H9 (cell line): ENCODE data around the gene ATAT1. TPM values are rescaled to one million over a fixed set of nuclear protein-coding genes. Genes with fewer than 3 reads are reported as not detected.

Source experiments
- DNase-seq: peaks from one replicate; pipeline ENCODE4 v3.0.0-alpha.2; 2017
- H2AFZ ChIP-seq: one replicate; pipeline ENCODE4 v1.6.1; 2013; ENCODE audit warnings: mild to moderate bottlenecking, low read length, control low read depth, moderate library complexity
- H2AK5ac ChIP-seq: 2 replicates; pipeline ENCODE4 v1.6.1; 2013; ENCODE audit warnings: low read length, control low read depth, mixed read lengths; ENCODE audit not compliant: insufficient read length
- H2BK120ac ChIP-seq: one replicate; pipeline ENCODE4 v1.6.1; 2013; ENCODE audit warnings: low read depth, mild to moderate bottlenecking, low read length, control low read depth, inconsistent platforms; ENCODE audit not compliant: poor library complexity, severe bottlenecking
- H2BK12ac ChIP-seq: 2 replicates; pipeline ENCODE4 v1.6.1; 2013; ENCODE audit warnings: low read length, control low read depth, mixed read lengths, low read depth; ENCODE audit not compliant: insufficient read length
- H2BK15ac ChIP-seq: 2 replicates; pipeline ENCODE4 v1.6.1; 2013; ENCODE audit warnings: low read depth, low read length, control low read depth
- H2BK20ac ChIP-seq: one replicate; pipeline ENCODE4 v1.6.1; 2013; ENCODE audit warnings: low read depth, mild to moderate bottlenecking, low read length, control low read depth, inconsistent platforms; ENCODE audit not compliant: poor library complexity, severe bottlenecking
- H2BK5ac ChIP-seq: 2 replicates; pipeline ENCODE4 v1.6.1; 2013; ENCODE audit warnings: low read length, control low read depth, mixed read lengths; ENCODE audit not compliant: insufficient read length
- H3K14ac ChIP-seq: 2 replicates; pipeline ENCODE4 v1.6.1; 2013; ENCODE audit warnings: low read length, control low read depth; ENCODE audit not compliant: insufficient read depth
- H3K18ac ChIP-seq: 2 replicates; pipeline ENCODE4 v1.6.1; 2013; ENCODE audit warnings: low read depth, mild to moderate bottlenecking, mixed read lengths, low read length, control low read depth; ENCODE audit not compliant: insufficient read length
- H3K23ac ChIP-seq: 2 replicates; pipeline ENCODE4 v1.6.1; 2013; ENCODE audit warnings: low read length, control low read depth, mixed read lengths, low read depth; ENCODE audit not compliant: insufficient read length
- H3K23me2 ChIP-seq: 2 replicates; pipeline ENCODE4 v1.6.1; 2013; ENCODE audit warnings: low read depth, mild to moderate bottlenecking, mixed read lengths, low read length, control low read depth; ENCODE audit not compliant: insufficient read length, poor library complexity, severe bottlenecking
- H3K27ac ChIP-seq: 2 replicates; pipeline ENCODE4 v1.5.1; 2013; ENCODE audit warnings: low read length, control low read depth, mixed read lengths, low read depth; ENCODE audit not compliant: insufficient read length
- H3K27me3 ChIP-seq: 2 replicates; pipeline ENCODE4 v1.6.1; 2013; ENCODE audit warnings: low read length, control low read depth, inconsistent platforms; ENCODE audit not compliant: insufficient read depth
- H3K4ac ChIP-seq: 2 replicates; pipeline ENCODE4 v1.6.1; 2013; ENCODE audit warnings: low read depth, mild to moderate bottlenecking, control low read depth, inconsistent platforms, low read length, moderate library complexity
- H3K4me1 ChIP-seq: 2 replicates; pipeline ENCODE4 v1.6.1; 2013; ENCODE audit warnings: low read length, control low read depth, inconsistent platforms; ENCODE audit not compliant: insufficient read depth
- H3K4me2 ChIP-seq: 2 replicates; pipeline ENCODE4 v1.6.1; 2013; ENCODE audit warnings: low read length, control low read depth, mixed read lengths; ENCODE audit not compliant: insufficient read length, insufficient read depth
- H3K56ac ChIP-seq: 2 replicates; pipeline ENCODE4 v1.6.1; 2013; ENCODE audit warnings: low read depth, mild to moderate bottlenecking, mixed read lengths, low read length, control low read depth; ENCODE audit not compliant: insufficient read length
- H3K79me1 ChIP-seq: 2 replicates; pipeline ENCODE4 v1.6.1; 2013; ENCODE audit warnings: low read depth, mild to moderate bottlenecking, moderate library complexity, low read length, control low read depth, inconsistent platforms; ENCODE audit not compliant: insufficient read depth, poor library complexity, severe bottlenecking
- H3K79me2 ChIP-seq: 2 replicates; pipeline ENCODE4 v1.6.1; 2013; ENCODE audit warnings: low read length, control low read depth, inconsistent platforms; ENCODE audit not compliant: insufficient read depth
- H3K9ac ChIP-seq: 2 replicates; pipeline ENCODE4 v1.6.1; 2013; ENCODE audit warnings: low read length, control low read depth, mixed read lengths; ENCODE audit not compliant: insufficient read length; ENCODE audit errors: extremely low read depth
- H3K9me3 ChIP-seq: one replicate; pipeline ENCODE4 v1.6.1; 2013; ENCODE audit warnings: low read depth, low read length, inconsistent platforms; ENCODE audit not compliant: control insufficient read depth
- H3T11ph ChIP-seq: one replicate; pipeline ENCODE4 v1.6.1; 2013; ENCODE audit warnings: mild to moderate bottlenecking, low read length, control low read depth, inconsistent platforms
- H4K20me1 ChIP-seq: one replicate; pipeline ENCODE4 v1.6.1; 2013; ENCODE audit not compliant: control insufficient read depth, insufficient read length, insufficient read depth
- H4K5ac ChIP-seq: 2 replicates; pipeline ENCODE4 v1.6.1; 2013; ENCODE audit warnings: low read depth, mild to moderate bottlenecking, mixed read lengths, low read length, control low read depth; ENCODE audit not compliant: insufficient read length
- H4K8ac ChIP-seq: replicated peaks from 2 replicates; pipeline ENCODE4 v1.6.1; 2013; ENCODE audit warnings: low read length, control low read depth, mixed read lengths, low read depth; ENCODE audit not compliant: insufficient read length
- H4K91ac ChIP-seq: 2 replicates; pipeline ENCODE4 v1.6.1; 2013; ENCODE audit warnings: low read depth, mild to moderate bottlenecking, moderate library complexity, mixed read lengths, low read length, control low read depth; ENCODE audit not compliant: insufficient read length
- H3K27ac Mint-ChIP-seq, 3 experiments: 2 replicates in 2 of 3; 3 replicates in 1 of 3; pipeline ENCODE4 v1.8.0; 2020 to 2021; ENCODE audit warnings: mixed read lengths in 3 of 3, mild to moderate bottlenecking in 1 of 3, moderate library complexity in 1 of 3
- H3K27me3 Mint-ChIP-seq: 2 replicates; pipeline ENCODE4 v1.8.0; 2021; ENCODE audit warnings: low read depth, mild to moderate bottlenecking, moderate library complexity, mixed read lengths
- H3K36me3 Mint-ChIP-seq, 3 experiments: 2 replicates in 2 of 3; 3 replicates in 1 of 3; pipeline ENCODE4 v1.8.0; 2020 to 2021; ENCODE audit warnings: low read depth in 3 of 3, mixed read lengths in 3 of 3; ENCODE audit not compliant: insufficient read depth in 1 of 3
- H3K4me1 Mint-ChIP-seq, 2 experiments: 2 replicates each; pipeline ENCODE4 v1.8.0; 2020; ENCODE audit warnings: mixed read lengths in 2 of 2
- H3K4me3 Mint-ChIP-seq, 2 experiments: 2 replicates in 1 of 2; 3 replicates in 1 of 2; pipeline ENCODE4 v1.8.0; 2020 to 2021; ENCODE audit warnings: mild to moderate bottlenecking in 2 of 2, mixed read lengths in 2 of 2, moderate library complexity in 1 of 2
- H3K9me3 Mint-ChIP-seq, 2 experiments: 2 replicates in 1 of 2; 3 replicates in 1 of 2; pipeline ENCODE4 v1.8.0; 2020; ENCODE audit warnings: mild to moderate bottlenecking in 2 of 2, mixed read lengths in 2 of 2, moderate library complexity in 1 of 2
- CTCF ChIP-seq: fragments of 200-600 bp; sonication (generic); conservative IDR thresholded peaks from 3 replicates; pipeline ENCODE4 v1.8.0; 2021; ENCODE audit warnings: antibody characterized with exemption, mild to moderate bottlenecking
- WGBS: extraction: QIAGEN DNeasy Blood & Tissue Kit; methylation state at CpG from one replicate; pipeline ENCODE4 v1.1.7; 2013; ENCODE audit warnings: missing lambda C conversion rate, low lambda C conversion rate, mixed read lengths; ENCODE audit not compliant: insufficient read length; ENCODE audit errors: extremely low coverage; 5-methylcytosine and 5-hydroxymethylcytosine counted together
- total RNA-seq: library from RNA; stranded (reverse); gene quantifications from 2 replicates; pipeline ENCODE4 v1.2.1, GENCODE V29; 2021

The ATAT1 gene
- total RNA-seq, 1 experiment from 2014 or later = 20.1 TPM

GRCh38 chr6:30612213-30612612, 14.5 kb upstream of the ATAT1 start:
- Histone ChIP-seq H3K27ac (no peak overlapping the region), H3K79me2 (peaks cover 2% of the 10 kb centered on the region; the same call in 1 of the 2 replicates)
- H3K27ac Mint-ChIP-seq = no peak overlapping the region; a peak in 1 of 7 replicates

More at GRCh38 chr6:30612213-30612612, 14.5 kb upstream of the ATAT1 start:
- no peak overlapping the region for H2AK5ac ChIP-seq
- H3K27me3 Mint-ChIP-seq = no peaks in the 10 kb centered on the region; the same call in 1 of the 2 replicates
- H3K9ac ChIP-seq = no peak overlapping the region
- H3K18ac ChIP-seq = no peak overlapping the region
- peaks cover 44 to 83% (median 67%) of the 10 kb centered on the region in 3 experiments for H3K36me3 Mint-ChIP-seq
- H3K23ac ChIP-seq = no peak overlapping the region
- H3K4ac ChIP-seq = no peak overlapping the region
- H3K4me2 ChIP-seq = no peak overlapping the region
- no peaks in the 10 kb centered on the region for H3K27me3 ChIP-seq
- H4K91ac ChIP-seq = no peak overlapping the region
- no peak overlapping the region for H2BK12ac ChIP-seq
- H2BK120ac ChIP-seq = no peak overlapping the region
- no peaks in the 10 kb centered on the region for H3K79me1 ChIP-seq
- no peaks in the 10 kb centered on the region for H4K20me1 ChIP-seq
- no peak overlapping the region for H3K56ac ChIP-seq
- no peak overlapping the region for H2BK15ac ChIP-seq
- no peak overlapping the region for H4K5ac ChIP-seq
- H3K4me3 Mint-ChIP-seq = no peak overlapping the region
- peaks cover 4% of the 10 kb centered on the region; the same call in 1 of the 2 replicates for H3K4me1 ChIP-seq
- WGBS = no CpG with 5 or more reads among the region's 1 CpG
- no peaks in the 10 kb centered on the region for H3K9me3 ChIP-seq
- peaks cover 15% of the 10 kb centered on the region for H3K23me2 ChIP-seq
- H2BK20ac ChIP-seq = no peak overlapping the region
- peaks cover 8 to 12% of the 10 kb centered on the region in 2 experiments; a peak in 3 of 5 replicates for H3K9me3 Mint-ChIP-seq
- no peak overlapping the region for H3T11ph ChIP-seq
- H2AFZ ChIP-seq = no peak overlapping the region
- H2BK5ac ChIP-seq = no peak overlapping the region
- no peak overlapping the region for H3K14ac ChIP-seq
- peaks cover 31 to 39% of the 10 kb centered on the region in 2 experiments for H3K4me1 Mint-ChIP-seq
- peak; percentile 44 for TF ChIP-seq CTCF
- no peak overlapping the region for H4K8ac ChIP-seq
- DNase-seq = no peak
